Calu3 (cell line): Measurements from ENCODE around the gene SIX4. TPM values are rescaled to one million over a fixed set of nuclear protein-coding genes. Genes with fewer than 3 reads are reported as not detected.

Source experiments
- BruUV-seq: library from RNA; stranded (reverse); fragments of 400-500 nt; replicated peaks from 2 replicates; lab custom pipeline; 2021; lab: Mats Ljungman, UMichigan
- CTCF ChIA-PET: fragments of 300-600 bp; sonication (Branson Sonifier 250); formaldehyde crosslinking; loops from one replicate; lab custom pipeline; 2022; ENCODE audit warnings: antibody characterized with exemption; lab: Charles Lee
- DNase-seq: peaks from one replicate; pipeline ENCODE4 v3.0.0; 2022
- H3K27ac Mint-ChIP-seq: one replicate; pipeline ENCODE4 v1.8.0; 2022; ENCODE audit warnings: mixed read lengths; ENCODE audit not compliant: unreplicated experiment
- H3K27me3 Mint-ChIP-seq: one replicate; pipeline ENCODE4 v1.8.0; 2022; ENCODE audit warnings: mixed read lengths; ENCODE audit not compliant: unreplicated experiment
- H3K36me3 Mint-ChIP-seq: one replicate; pipeline ENCODE4 v1.8.0; 2022; ENCODE audit warnings: mild to moderate bottlenecking, moderate library complexity, mixed read lengths; ENCODE audit not compliant: insufficient read depth, unreplicated experiment
- H3K4me1 Mint-ChIP-seq: one replicate; pipeline ENCODE4 v1.8.0; 2022; ENCODE audit warnings: mild to moderate bottlenecking, low read depth, mixed read lengths; ENCODE audit not compliant: unreplicated experiment
- H3K4me3 Mint-ChIP-seq: one replicate; pipeline ENCODE4 v1.8.0; 2022; ENCODE audit warnings: mild to moderate bottlenecking, low read depth, moderate library complexity, mixed read lengths; ENCODE audit not compliant: unreplicated experiment
- H3K9me3 Mint-ChIP-seq: one replicate; pipeline ENCODE4 v1.8.0; 2022; ENCODE audit warnings: low read depth, mixed read lengths; ENCODE audit not compliant: unreplicated experiment
- CTCF ChIP-seq: fragments of 200-600 bp; IDR thresholded peaks from one replicate; pipeline ENCODE4 v1.8.0; 2022; ENCODE audit warnings: antibody characterized with exemption; ENCODE audit not compliant: unreplicated experiment
- intact Hi-C: fragments of 100-400 bp; cut with micrococcal nuclease; formaldehyde crosslinking; loops from one replicate; pipeline ENCODE4 v1.10.0; 2022; ENCODE audit not compliant: unreplicated experiment
- total RNA-seq: library from RNA; stranded (reverse); gene quantifications from 2 replicates; pipeline ENCODE4 v1.2.3, GENCODE V29; 2022

The SIX4 gene
- total RNA-seq, 1 experiment from 2014 or later = 20.9 TPM

GRCh38 chr14:60760644-60761364, 36.7 kb upstream of the SIX4 start:
- no peaks in the 10 kb centered on the region for H3K9me3 Mint-ChIP-seq
- H3K4me1 Mint-ChIP-seq = peaks cover 49% of the 10 kb centered on the region
- no peak for TF ChIP-seq CTCF
- CTCF ChIA-PET = interaction anchor here (1.9 kb wide), 1 partner anchor 14 kb away, joined by 4 read pairs; no protein-coding TSS in a partner anchor
- H3K4me3 Mint-ChIP-seq = no peak overlapping the region
- no TSS peak for BruUV-seq
- intact Hi-C loops = loop anchor here (2.0 to 5.0 kb wide), 2 partner anchors 14 to 39 kb away; partner anchors contain the start of gene SIX4
- peak; percentile 52 for DNase-seq
- no peaks in the 10 kb centered on the region for H3K27me3 Mint-ChIP-seq
- H3K36me3 Mint-ChIP-seq = no peaks in the 10 kb centered on the region
- peak overlapping the region; percentile 81 for H3K27ac Mint-ChIP-seq

- H3K9me3 Mint-ChIP-seq = no peaks in the 10 kb centered on the region
- DNase-seq = no peak
- no TSS peak for BruUV-seq
- H3K27me3 Mint-ChIP-seq = no peaks in the 10 kb centered on the region
- CTCF ChIA-PET = interaction anchor here (1.9 kb wide), 1 partner anchor 13 kb away, joined by 4 read pairs; no protein-coding TSS in a partner anchor
- no peak overlapping the region for H3K4me3 Mint-ChIP-seq
- peak overlapping the region; percentile 81 for H3K27ac Mint-ChIP-seq
- intact Hi-C loops = loop anchor here (2.0 to 5.0 kb wide), 2 partner anchors 15 to 38 kb away; partner anchors contain the start of gene SIX4
- H3K36me3 Mint-ChIP-seq = no peaks in the 10 kb centered on the region
- peaks cover 49% of the 10 kb centered on the region for H3K4me1 Mint-ChIP-seq
- no peak for TF ChIP-seq CTCF
These were observed 36.1 kb upstream of the SIX4 start for GRCh38 chr14:60760209-60760608.

GRCh38 chr14:60758885-60759284, 34.7 kb upstream of the SIX4 start:
- CTCF ChIA-PET = no interaction called here
- intact Hi-C loops = no loop called here
- no peak overlapping the region for H3K4me3 Mint-ChIP-seq
- H3K9me3 Mint-ChIP-seq = no peaks in the 10 kb centered on the region
- H3K36me3 Mint-ChIP-seq = no peaks in the 10 kb centered on the region
- H3K4me1 Mint-ChIP-seq = peaks cover 49% of the 10 kb centered on the region
- no peak for DNase-seq
- no peak for TF ChIP-seq CTCF
- H3K27me3 Mint-ChIP-seq = no peaks in the 10 kb centered on the region
- H3K27ac Mint-ChIP-seq = peak overlapping the region; percentile 82
- no TSS peak for BruUV-seq

- peaks cover 49% of the 10 kb centered on the region for H3K4me1 Mint-ChIP-seq
- no peaks in the 10 kb centered on the region for H3K9me3 Mint-ChIP-seq
- H3K27ac Mint-ChIP-seq = peak overlapping the region; percentile 18
- H3K36me3 Mint-ChIP-seq = no peaks in the 10 kb centered on the region
- no TSS peak for BruUV-seq
- no peak for DNase-seq
- no peak for TF ChIP-seq CTCF
- H3K27me3 Mint-ChIP-seq = no peaks in the 10 kb centered on the region
- CTCF ChIA-PET = no interaction called here
- no peak overlapping the region for H3K4me3 Mint-ChIP-seq
- intact Hi-C loops = no loop called here
These were observed 33.4 kb upstream of the SIX4 start for GRCh38 chr14:60757567-60758002.
